ENCODE measurements around the gene RAD18.

RAD18 gene

GRCh38 chr3:8981700-8982099 is 18.4 kb upstream of the RAD18 start:
- H3K4me2 ChIP-seq (ENCODE audit: low read depth, low read length) = no peak overlapping the region
- no peak overlapping the region for H3K9ac ChIP-seq (ENCODE audit: low read length)
- H3K36me3 ChIP-seq (replicated peaks; ENCODE audit: insufficient read depth, low read length) = no peaks in the 10 kb centered on the region
- H2AFZ ChIP-seq (ENCODE audit: low read length) = no peak overlapping the region
- no peaks in the 10 kb centered on the region for H3K4me1 ChIP-seq (ENCODE audit: low read length)
- H3K27me3 ChIP-seq (replicated peaks; ENCODE audit: insufficient read depth, low read length) = no peaks in the 10 kb centered on the region
- H3K9me2 ChIP-seq (replicated peaks; ENCODE audit: insufficient read depth, low read length) = no peaks in the 10 kb centered on the region
- no peaks in the 10 kb centered on the region for H3F3A ChIP-seq (ENCODE audit: insufficient read depth, low read length)
- no peak overlapping the region for H3K27ac ChIP-seq (ENCODE audit: low read length)
- H4K20me1 ChIP-seq (ENCODE audit: insufficient read depth, low read length) = no peaks in the 10 kb centered on the region
- no peak overlapping the region for H3K4me3 ChIP-seq (ENCODE audit: low read length)
- no peak for DNase-seq
- no peak for TF ChIP-seq CTCF (IDR thresholded peaks at IDR 0.05; ENCODE audit: low read length)
- no peak for TF ChIP-seq EZH2 (optimal IDR thresholded peaks at IDR 0.05; ENCODE audit: low read depth, low read length)
- no peak for TF ChIP-seq EZH2phosphoT487 (IDR thresholded peaks at IDR 0.05; ENCODE audit: low read length)
- H3K9me3 ChIP-seq (replicated peaks; ENCODE audit: insufficient read depth, low read length) = no peaks in the 10 kb centered on the region
- H3K79me2 ChIP-seq (ENCODE audit: low read length) = no peaks in the 10 kb centered on the region

- H3K4me1 ChIP-seq (ENCODE audit: low read length) = no peaks in the 10 kb centered on the region
- H3K4me3 ChIP-seq (ENCODE audit: low read length) = no peak overlapping the region
- H3K9ac ChIP-seq (ENCODE audit: low read length) = no peak overlapping the region
- no peaks in the 10 kb centered on the region for H4K20me1 ChIP-seq (ENCODE audit: insufficient read depth, low read length)
- H3K9me3 ChIP-seq (replicated peaks; ENCODE audit: insufficient read depth, low read length) = no peaks in the 10 kb centered on the region
- DNase-seq = no peak
- no peaks in the 10 kb centered on the region for H3K9me2 ChIP-seq (replicated peaks; ENCODE audit: insufficient read depth, low read length)
- no peaks in the 10 kb centered on the region for H3K79me2 ChIP-seq (ENCODE audit: low read length)
- H2AFZ ChIP-seq (ENCODE audit: low read length) = no peak overlapping the region
- H3K36me3 ChIP-seq (replicated peaks; ENCODE audit: insufficient read depth, low read length) = no peaks in the 10 kb centered on the region
- no peaks in the 10 kb centered on the region for H3F3A ChIP-seq (ENCODE audit: insufficient read depth, low read length)
- H3K4me2 ChIP-seq (ENCODE audit: low read depth, low read length) = no peak overlapping the region
- no peak overlapping the region for H3K27ac ChIP-seq (ENCODE audit: low read length)
- no peaks in the 10 kb centered on the region for H3K27me3 ChIP-seq (replicated peaks; ENCODE audit: insufficient read depth, low read length)
- no peak for TF ChIP-seq CTCF (IDR thresholded peaks at IDR 0.05; ENCODE audit: low read length)
- no peak for TF ChIP-seq EZH2 (optimal IDR thresholded peaks at IDR 0.05; ENCODE audit: low read depth, low read length)
- no peak for TF ChIP-seq EZH2phosphoT487 (IDR thresholded peaks at IDR 0.05; ENCODE audit: low read length)
Measured at GRCh38 chr3:8981296-8981695, 18.0 kb upstream of the RAD18 start.

GRCh38 chr3:8980756-8981257 is 17.5 kb upstream of the RAD18 start:
- Histone ChIP-seq H3K27ac (ENCODE audit: low read length) (no peak overlapping the region), H3K4me1 (ENCODE audit: low read length) (no peaks in the 10 kb centered on the region), H3F3A (ENCODE audit: insufficient read depth, low read length) (no peaks in the 10 kb centered on the region), H3K27me3 (replicated peaks; ENCODE audit: insufficient read depth, low read length) (no peaks in the 10 kb centered on the region), H3K36me3 (replicated peaks; ENCODE audit: insufficient read depth, low read length) (no peaks in the 10 kb centered on the region), H3K9me3 (replicated peaks; ENCODE audit: insufficient read depth, low read length) (no peaks in the 10 kb centered on the region), H3K4me3 (ENCODE audit: low read length) (no peak overlapping the region), H3K4me2 (ENCODE audit: low read depth, low read length) (no peak overlapping the region), H3K9ac (ENCODE audit: low read length) (no peak overlapping the region), H3K79me2 (ENCODE audit: low read length) (no peaks in the 10 kb centered on the region), H3K9me2 (replicated peaks; ENCODE audit: insufficient read depth, low read length) (no peaks in the 10 kb centered on the region), H2AFZ (ENCODE audit: low read length) (no peak overlapping the region), H4K20me1 (ENCODE audit: insufficient read depth, low read length) (no peaks in the 10 kb centered on the region)
- DNase-seq = no peak
- TF ChIP-seq EZH2phosphoT487 (IDR thresholded peaks at IDR 0.05; ENCODE audit: low read length) = no peak
- no peak for TF ChIP-seq EZH2 (optimal IDR thresholded peaks at IDR 0.05; ENCODE audit: low read depth, low read length)
- no peak for TF ChIP-seq CTCF (IDR thresholded peaks at IDR 0.05; ENCODE audit: low read length)
